Activated CD8-positive, alpha-beta T cell treated with anti-CD3 and anti-CD28 coated beads, Interleukin-2, amount 10 ng/mL, durations not matched to agents 7 days and 5 days (primary cell): Measurements from ENCODE around the gene C20orf173. TPM values are rescaled to one million over a fixed set of nuclear protein-coding genes. Genes with fewer than 3 reads are reported as not detected.

Experiments used
- ATAC-seq: fragments of 150-1000 bp; cut with Tn5 transposase; one replicate; pipeline ENCODE4 v1.10.0; 2021; ENCODE audit warnings: moderate library complexity
- CTCF ChIA-PET: fragments of 350-600 bp; sonication (Branson Sonifier 250); formaldehyde crosslinking; loops from one replicate; lab custom pipeline; 2021; ENCODE audit warnings: antibody characterized with exemption; lab: Charles Lee
- POLR2A ChIA-PET: fragments of 350-600 bp; sonication (Branson Sonifier 250); formaldehyde crosslinking; loops from one replicate; lab custom pipeline; 2021; ENCODE audit warnings: antibody characterized with exemption; lab: Charles Lee
- DNase-seq: peaks from one replicate; pipeline ENCODE4 v3.0.0-alpha.2; 2020
- H3K27ac Mint-ChIP-seq: one replicate; pipeline ENCODE4 v1.8.0; 2021; ENCODE audit warnings: mild to moderate bottlenecking, mixed read lengths
- H3K27me3 Mint-ChIP-seq: one replicate; pipeline ENCODE4 v1.8.0; 2021; ENCODE audit warnings: low read depth, mixed read lengths
- H3K36me3 Mint-ChIP-seq: one replicate; pipeline ENCODE4 v1.8.0; 2021; ENCODE audit warnings: low read depth, mixed read lengths
- H3K4me1 Mint-ChIP-seq: one replicate; pipeline ENCODE4 v1.8.0; 2021; ENCODE audit warnings: low read depth, mixed read lengths
- H3K4me3 Mint-ChIP-seq: one replicate; pipeline ENCODE4 v1.8.0; 2021; ENCODE audit warnings: mild to moderate bottlenecking, mixed read lengths
- H3K9me3 Mint-ChIP-seq: one replicate; pipeline ENCODE4 v1.8.0; 2022; ENCODE audit warnings: mixed read lengths; ENCODE audit not compliant: insufficient read depth
- total RNA-seq, 2 experiments: library from RNA; stranded (reverse); gene quantifications; one replicate each; pipeline ENCODE4 v1.2.3, GENCODE V29; 2021

C20orf173 gene
- not detected for total RNA-seq

GRCh38 chr20:35529552-35529951 lies at the start of gene C20orf173:
C20orf173 (minus strand) TSS chr20:35529652; CDS start chr20:35529373, 279 bp downstream.
- H3K9me3 Mint-ChIP-seq: no peaks in the 10 kb centered on the region
- peaks cover 6% of the 10 kb centered on the region for H3K4me1 Mint-ChIP-seq
- CTCF ChIA-PET: no interaction called here
- H3K27ac Mint-ChIP-seq: no peak within 1 kb of the TSS
- no peak within 1 kb of the TSS for H3K4me3 Mint-ChIP-seq
- H3K27me3 Mint-ChIP-seq: no peaks in the 10 kb centered on the region
- ATAC-seq (no peak), DNase-seq (no peak)
- H3K36me3 Mint-ChIP-seq: no peaks in the 10 kb centered on the region
- POLR2A ChIA-PET: no interaction called here

GRCh38 chr20:35579196-35579595 lies 49.7 kb upstream of the C20orf173 start:
- DNase-seq (no peak), ATAC-seq (no peak)
- Mint-ChIP-seq H3K36me3 (no peaks in the 10 kb centered on the region), H3K27ac (no peak overlapping the region), H3K9me3 (no peaks in the 10 kb centered on the region), H3K4me3 (no peak overlapping the region), H3K4me1 (no peaks in the 10 kb centered on the region), H3K27me3 (peaks cover 4% of the 10 kb centered on the region)
- CTCF ChIA-PET: no interaction called here
- POLR2A ChIA-PET: interaction anchor here (1.5 kb wide), 1 partner anchor 37 kb away, joined by 3 read pairs; the partner anchor contains the start of gene SPAG4

GRCh38 chr20:35578469-35578868 lies 49.0 kb upstream of the C20orf173 start:
- H3K27me3 Mint-ChIP-seq: peaks cover 4% of the 10 kb centered on the region
- ChIA-PET POLR2A (interaction anchor here (1.5 kb wide), 1 partner anchor 37 kb away, joined by 3 read pairs; the partner anchor contains the start of gene SPAG4), CTCF (interaction anchor here (0.7 kb wide), 1 partner anchor 27 kb away, joined by 3 read pairs; no protein-coding TSS in a partner anchor)
- DNase-seq (no peak), ATAC-seq (no peak)
- no peak overlapping the region for H3K4me3 Mint-ChIP-seq
- no peaks in the 10 kb centered on the region for H3K36me3 Mint-ChIP-seq
- H3K4me1 Mint-ChIP-seq: no peaks in the 10 kb centered on the region
- no peak overlapping the region for H3K27ac Mint-ChIP-seq
- H3K9me3 Mint-ChIP-seq: no peaks in the 10 kb centered on the region

- no peak for ATAC-seq
- H3K9me3 Mint-ChIP-seq: no peaks in the 10 kb centered on the region
- no peaks in the 10 kb centered on the region for H3K36me3 Mint-ChIP-seq
- CTCF ChIA-PET: no interaction called here
- DNase-seq: no peak
- no peak overlapping the region for H3K4me3 Mint-ChIP-seq
- POLR2A ChIA-PET: no interaction called here
- peaks cover 4% of the 10 kb centered on the region for H3K27me3 Mint-ChIP-seq
- no peaks in the 10 kb centered on the region for H3K4me1 Mint-ChIP-seq
- H3K27ac Mint-ChIP-seq: no peak overlapping the region
Observed at GRCh38 chr20:35576816-35577215, 47.4 kb upstream of the C20orf173 start.

GRCh38 chr20:35575958-35576357 lies 46.5 kb upstream of the C20orf173 start:
- DNase-seq (no peak), ATAC-seq (no peak)
- H3K9me3 Mint-ChIP-seq: no peaks in the 10 kb centered on the region
- no peak overlapping the region for H3K27ac Mint-ChIP-seq
- CTCF ChIA-PET: no interaction called here
- H3K4me3 Mint-ChIP-seq: no peak overlapping the region
- peaks cover 4% of the 10 kb centered on the region for H3K27me3 Mint-ChIP-seq
- H3K36me3 Mint-ChIP-seq: no peaks in the 10 kb centered on the region
- POLR2A ChIA-PET: no interaction called here
- H3K4me1 Mint-ChIP-seq: no peaks in the 10 kb centered on the region

GRCh38 chr20:35572838-35573237 lies 43.4 kb upstream of the C20orf173 start:
- H3K27ac Mint-ChIP-seq: no peak overlapping the region
- peaks cover 6% of the 10 kb centered on the region for H3K27me3 Mint-ChIP-seq
- ChIA-PET CTCF (interaction anchor here (0.8 kb wide), 1 partner anchor 134 kb away, joined by 3 read pairs; no protein-coding TSS in a partner anchor), POLR2A (no interaction called here)
- ATAC-seq (no peak), DNase-seq (no peak)
- no peaks in the 10 kb centered on the region for H3K9me3 Mint-ChIP-seq
- H3K36me3 Mint-ChIP-seq: no peaks in the 10 kb centered on the region
- no peak overlapping the region for H3K4me3 Mint-ChIP-seq
- H3K4me1 Mint-ChIP-seq: no peaks in the 10 kb centered on the region

GRCh38 chr20:35571555-35571954 lies 42.1 kb upstream of the C20orf173 start:
- H3K4me1 Mint-ChIP-seq: no peaks in the 10 kb centered on the region
- ChIA-PET POLR2A (interaction anchor here (0.6 kb wide), 1 partner anchor 396 kb away, joined by 5 read pairs; no protein-coding TSS in a partner anchor), CTCF (no interaction called here)
- no peak overlapping the region for H3K4me3 Mint-ChIP-seq
- H3K36me3 Mint-ChIP-seq: no peaks in the 10 kb centered on the region
- no peak for DNase-seq
- no peaks in the 10 kb centered on the region for H3K9me3 Mint-ChIP-seq
- H3K27ac Mint-ChIP-seq: no peak overlapping the region
- no peak for ATAC-seq
- H3K27me3 Mint-ChIP-seq: peaks cover 8% of the 10 kb centered on the region

GRCh38 chr20:35568645-35569044 lies 39.2 kb upstream of the C20orf173 start:
- H3K4me1 Mint-ChIP-seq: no peaks in the 10 kb centered on the region
- ATAC-seq (no peak), DNase-seq (no peak)
- ChIA-PET POLR2A (no interaction called here), CTCF (interaction anchor here (1.8 kb wide), 1 partner anchor 385 kb away, joined by 5 read pairs; the partner anchor contains the start of gene SCAND1)
- peaks cover 6% of the 10 kb centered on the region for H3K27me3 Mint-ChIP-seq
- H3K4me3 Mint-ChIP-seq: no peak overlapping the region
- H3K27ac Mint-ChIP-seq: no peak overlapping the region
- H3K36me3 Mint-ChIP-seq: no peaks in the 10 kb centered on the region
- H3K9me3 Mint-ChIP-seq: no peaks in the 10 kb centered on the region

- H3K27me3 Mint-ChIP-seq: peaks cover 6% of the 10 kb centered on the region
- POLR2A ChIA-PET: no interaction called here
- no peak overlapping the region for H3K4me3 Mint-ChIP-seq
- DNase-seq (no peak), ATAC-seq (no peak)
- no peak overlapping the region for H3K27ac Mint-ChIP-seq
- CTCF ChIA-PET: interaction anchor here (0.6 kb wide), 1 partner anchor 402 kb away, joined by 3 read pairs; no protein-coding TSS in a partner anchor
- H3K9me3 Mint-ChIP-seq: no peaks in the 10 kb centered on the region
- H3K36me3 Mint-ChIP-seq: no peaks in the 10 kb centered on the region
- no peaks in the 10 kb centered on the region for H3K4me1 Mint-ChIP-seq
Observed at GRCh38 chr20:35564905-35565304, 35.5 kb upstream of the C20orf173 start.

- Mint-ChIP-seq H3K4me1 (no peaks in the 10 kb centered on the region), H3K27me3 (peaks cover 6% of the 10 kb centered on the region), H3K27ac (no peak overlapping the region), H3K9me3 (no peaks in the 10 kb centered on the region), H3K4me3 (no peak overlapping the region), H3K36me3 (no peaks in the 10 kb centered on the region)
- DNase-seq (no peak), ATAC-seq (no peak)
- POLR2A ChIA-PET: interaction anchor here (0.6 kb wide), 1 partner anchor 43 kb away, joined by 3 read pairs; no protein-coding TSS in a partner anchor
- CTCF ChIA-PET: no interaction called here
Observed at GRCh38 chr20:35563834-35564233, 34.4 kb upstream of the C20orf173 start.

GRCh38 chr20:35562541-35563110 lies 33.2 kb upstream of the C20orf173 start:
- ATAC-seq (no peak), DNase-seq (no peak)
- ChIA-PET POLR2A (no interaction called here), CTCF (no interaction called here)
- H3K27me3 Mint-ChIP-seq: peaks cover 4% of the 10 kb centered on the region
- H3K4me3 Mint-ChIP-seq: no peak overlapping the region
- H3K4me1 Mint-ChIP-seq: no peaks in the 10 kb centered on the region
- no peaks in the 10 kb centered on the region for H3K36me3 Mint-ChIP-seq
- no peak overlapping the region for H3K27ac Mint-ChIP-seq
- H3K9me3 Mint-ChIP-seq: no peaks in the 10 kb centered on the region

- H3K27me3 Mint-ChIP-seq: no peaks in the 10 kb centered on the region
- no peaks in the 10 kb centered on the region for H3K36me3 Mint-ChIP-seq
- DNase-seq: no peak
- ATAC-seq: no peak
- ChIA-PET POLR2A (no interaction called here), CTCF (no interaction called here)
- H3K4me1 Mint-ChIP-seq: no peaks in the 10 kb centered on the region
- no peak overlapping the region for H3K4me3 Mint-ChIP-seq
- H3K27ac Mint-ChIP-seq: no peak overlapping the region
- H3K9me3 Mint-ChIP-seq: no peaks in the 10 kb centered on the region
Observed at GRCh38 chr20:35561671-35562070, 32.2 kb upstream of the C20orf173 start.
